NCI-H2196 (cell line): Measurements from ENCODE around the gene GH1.

Experiments used
- DNase-seq: peaks from one replicate; lab custom pipeline; 2025; ENCODE audit not compliant: unreplicated experiment; lab: John Stamatoyannopoulos, UW

GH1 gene

GRCh38 chr17:63945784-63946439 lies 27.3 kb upstream of the GH1 start:
- DNase-seq, result no peak

DNA sequence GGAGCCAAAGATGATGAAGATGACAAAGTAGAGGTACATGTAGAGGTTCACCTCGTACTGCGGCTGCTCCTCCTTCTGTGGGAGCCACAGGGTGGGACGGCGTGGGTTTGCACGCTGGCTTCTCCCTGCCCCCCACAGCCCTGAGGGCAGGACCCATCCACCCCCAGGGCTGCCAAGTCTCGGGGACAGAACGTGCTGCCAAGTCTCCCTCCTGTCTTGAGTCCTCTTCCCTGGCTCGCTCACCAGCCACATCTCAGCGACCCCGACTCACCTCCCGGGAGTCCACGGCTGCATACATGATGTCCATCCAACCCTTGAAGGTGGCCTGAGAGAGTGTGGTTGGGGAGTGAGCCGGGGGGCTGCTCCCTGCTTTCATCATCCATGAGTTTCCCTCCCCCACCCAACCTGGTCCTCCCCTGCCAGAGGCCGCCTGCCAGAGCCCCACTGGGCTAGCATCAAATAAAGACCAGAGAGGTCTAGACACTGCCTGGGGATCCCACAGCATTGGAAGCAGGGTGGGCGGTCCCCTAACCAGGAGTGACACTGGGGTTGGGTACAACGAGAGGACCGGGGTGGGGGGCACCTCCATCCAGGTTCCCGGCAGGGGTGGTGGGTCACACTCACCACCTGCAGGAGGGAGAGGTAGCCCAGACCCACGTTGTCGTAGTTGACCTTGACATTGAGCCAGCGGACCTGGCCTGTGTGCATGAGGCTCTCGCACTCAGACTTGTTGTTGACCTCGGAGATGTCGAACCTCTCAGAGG lies 26.3 kb upstream of the GH1 start:
- no peak for DNase-seq

DNA sequence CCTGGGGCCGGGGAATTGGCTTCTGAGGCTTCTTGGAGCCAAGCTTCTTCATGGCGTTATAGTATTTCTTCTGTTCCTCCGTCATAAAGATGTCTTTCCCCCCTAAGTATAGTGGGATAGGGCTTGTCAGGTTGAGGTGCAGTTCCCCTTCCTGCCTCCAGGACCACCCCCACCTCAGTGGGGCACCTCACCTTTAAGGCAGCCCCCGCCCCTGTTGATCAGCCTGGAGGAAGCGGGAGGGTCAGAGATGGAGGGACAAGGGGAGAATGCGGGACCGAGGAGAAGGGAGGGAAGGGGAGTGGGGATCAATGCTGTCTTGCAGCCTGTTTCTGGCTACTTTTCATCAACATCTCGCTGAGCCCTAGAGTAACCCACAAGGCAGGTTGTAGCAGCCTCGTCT lies 25.1 kb upstream of the GH1 start:
- DNase-seq, result no peak

DNA sequence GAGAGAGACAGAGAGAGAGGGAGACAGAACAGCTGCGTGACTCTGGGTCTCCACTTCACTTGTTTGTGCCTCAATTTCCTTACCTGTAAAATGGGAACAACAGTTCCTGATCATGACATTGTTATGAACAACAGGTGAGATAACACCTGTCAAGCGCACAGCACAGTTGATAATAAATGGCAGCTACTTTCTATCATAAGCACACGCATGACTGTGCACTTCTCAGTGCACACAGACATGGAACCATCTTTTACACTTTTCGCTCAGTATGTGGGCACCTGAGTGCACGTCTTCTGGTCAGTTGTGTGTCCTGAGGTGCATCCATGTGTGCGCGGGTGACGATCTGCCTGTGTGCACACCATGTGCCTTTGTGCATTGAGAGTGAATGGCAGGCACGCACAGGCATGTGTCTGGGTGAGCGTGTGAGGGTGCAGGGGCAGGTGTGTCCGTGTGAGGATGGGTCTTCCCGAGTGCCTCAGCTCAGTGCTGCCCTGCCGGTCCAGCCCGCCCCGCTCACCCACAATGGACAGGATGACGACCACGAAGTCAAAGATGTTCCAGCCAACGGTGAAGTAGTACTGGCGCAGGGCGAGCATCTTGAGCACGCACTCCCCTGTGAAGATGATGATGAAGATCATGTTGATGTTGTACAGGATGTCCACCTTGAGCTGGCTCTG lies 23.8 kb upstream of the GH1 start:
- no peak for DNase-seq

- DNase-seq, result no peak
Measured at GRCh38 chr17:63941751-63942150, 23.1 kb upstream of the GH1 start.

- no peak for DNase-seq
Measured at GRCh38 chr17:63941162-63941561, 22.5 kb upstream of the GH1 start.

GRCh38 chr17:63940584-63940983 lies 21.9 kb upstream of the GH1 start:
- no peak for DNase-seq

GRCh38 chr17:63939884-63940283 lies 21.2 kb upstream of the GH1 start:
- DNase-seq, result no peak

DNA sequence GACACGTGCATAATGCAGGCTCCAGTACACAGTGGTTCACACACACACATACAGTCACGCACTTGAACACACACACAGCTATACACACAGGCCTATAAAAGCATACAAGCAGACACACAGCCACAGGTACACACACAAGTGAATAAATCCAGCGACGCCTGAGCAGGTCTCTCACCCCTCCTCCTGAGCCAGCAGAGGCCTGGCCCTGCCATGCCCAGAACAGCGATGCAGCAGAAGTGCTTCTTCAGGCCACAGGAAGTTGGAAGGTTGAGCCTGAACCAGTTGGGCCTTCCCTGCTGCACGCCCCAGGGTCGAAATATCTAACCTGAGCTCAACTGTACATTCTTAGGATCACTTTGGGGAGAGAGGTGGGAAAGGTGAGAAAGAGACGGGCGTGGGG lies 20.8 kb upstream of the GH1 start:
- no peak for DNase-seq

GRCh38 chr17:63937920-63938319 lies 19.3 kb upstream of the GH1 start:
- no peak for DNase-seq

DNA sequence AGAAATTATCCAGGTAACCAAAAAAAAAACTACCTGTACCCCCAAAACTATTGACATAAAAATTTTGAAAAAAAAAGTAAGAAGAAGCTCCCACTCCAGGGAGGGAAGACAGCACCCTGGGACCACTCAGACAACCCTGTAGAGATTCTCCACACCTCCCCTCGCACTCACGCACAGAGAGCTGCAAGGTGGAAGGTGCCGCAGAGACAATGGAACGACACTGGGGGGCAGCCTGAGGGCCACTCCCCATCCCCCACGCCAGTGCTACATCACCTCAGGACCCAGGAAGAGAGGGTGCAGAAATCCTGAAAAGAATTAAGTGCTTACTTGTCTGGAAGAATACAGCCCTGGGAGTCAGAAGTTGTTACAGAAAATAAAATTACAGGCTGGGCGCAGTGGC lies 18.7 kb upstream of the GH1 start:
- DNase-seq, result no peak

DNA sequence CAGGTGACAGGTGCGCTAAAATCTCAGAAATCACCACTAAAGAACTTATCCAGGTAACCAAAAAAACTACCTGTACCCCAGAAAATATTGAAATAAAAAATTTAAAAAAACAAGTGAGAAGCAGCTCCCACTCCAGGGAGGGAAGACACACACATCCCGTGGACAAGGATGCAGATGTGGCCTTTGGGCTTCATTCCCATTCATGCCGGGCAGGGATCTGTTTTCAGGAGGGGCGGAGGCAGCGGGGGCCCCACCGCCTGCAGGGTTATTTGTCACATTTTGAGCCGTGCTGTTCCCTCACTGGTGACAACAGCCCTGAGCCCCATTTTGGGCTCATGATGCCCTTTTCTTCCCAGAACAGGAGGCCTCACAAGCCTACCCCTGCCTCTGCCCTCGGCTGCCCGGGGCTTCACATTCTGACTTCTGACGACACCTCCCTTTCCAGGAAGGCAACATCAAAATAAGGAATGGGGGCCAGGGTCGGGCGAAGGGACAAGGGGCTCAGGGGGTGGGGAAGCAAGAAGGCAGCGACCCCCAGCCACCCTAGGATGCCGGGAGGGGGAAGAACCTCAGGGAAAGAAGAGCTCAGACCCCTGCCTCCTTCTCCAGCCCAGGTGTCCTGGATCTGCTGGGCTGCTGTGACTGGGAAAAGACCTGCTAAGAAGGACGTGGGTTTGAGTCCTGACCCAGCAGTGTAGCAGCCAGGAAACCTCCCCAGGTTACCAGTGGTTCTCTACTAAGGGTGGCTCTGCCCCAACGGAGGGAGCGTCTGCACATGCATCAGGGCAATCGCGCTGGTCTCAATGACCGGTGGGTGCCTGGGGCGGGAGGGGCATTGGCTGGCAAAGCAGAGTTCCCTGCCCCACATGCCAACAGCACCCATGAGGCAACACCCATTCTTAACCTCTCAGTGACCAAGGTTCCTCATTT lies 15.8 kb upstream of the GH1 start:
- no peak for DNase-seq

- no peak for DNase-seq
Measured at GRCh38 chr17:63933598-63933997, 15.0 kb upstream of the GH1 start.

DNA sequence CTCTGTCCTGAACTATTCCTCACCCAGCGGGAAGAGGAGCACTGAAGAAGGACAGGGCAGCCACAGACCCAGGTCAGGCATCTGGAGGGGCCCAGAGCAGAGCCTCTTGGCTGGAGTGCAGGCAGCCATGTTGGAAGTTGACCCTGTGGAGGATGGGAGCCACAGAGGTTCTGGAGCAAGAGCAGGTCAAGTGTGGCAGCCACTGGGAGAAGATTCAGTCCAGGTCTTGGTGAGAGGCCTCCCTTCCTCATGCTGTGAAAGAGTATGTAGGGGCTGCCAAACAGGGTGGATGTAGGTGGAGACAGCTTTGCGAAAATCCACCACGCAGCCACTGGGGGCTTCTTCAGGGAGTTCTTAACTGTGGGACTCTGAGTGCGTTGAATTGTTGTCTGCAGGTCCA lies 14.1 kb upstream of the GH1 start:
- DNase-seq, result no peak

GRCh38 chr17:63931981-63932561 lies 13.4 kb upstream of the GH1 start, which contains the start of gene CD79B:
TSS of gene CD79B (minus strand) at chr17:63932331. CDS start at chr17:63932261, 70 bp downstream.
- DNase-seq, result no peak

- no peak for DNase-seq
Measured at GRCh38 chr17:63930951-63931575, 12.4 kb upstream of the GH1 start.

GRCh38 chr17:63929860-63930766 lies 11.5 kb upstream of the GH1 start:
- DNase-seq, result no peak

GRCh38 chr17:63928966-63929695 lies 10.5 kb upstream of the GH1 start:
- DNase-seq, result no peak
